22Rv1 (cell line): ENCODE measurements around the gene ALX4.

ENCODE experiments used
- H3K27ac ChIP-seq: fragments of 450-650 bp; 2 replicates; pipeline ENCODE4 v1.5.1; 2017
- ZFX ChIP-seq: fragments of 450-650 bp; IDR thresholded peaks from 2 replicates; pipeline ENCODE4 v1.6.1; 2017; ENCODE audit warnings: antibody characterized with exemption, borderline replicate concordance
- TF ChIP-seq, protein P1 (sequence below): fragments of 450-650 bp; IDR thresholded peaks from 2 replicates; pipeline ENCODE4 v1.5.1; 2017; ENCODE audit warnings: mild to moderate bottlenecking

ALX4 gene

GRCh38 chr11:44335919-44336318 is 26.0 kb upstream of the ALX4 start:
- no peak overlapping the region for H3K27ac ChIP-seq
- no peak for TF ChIP-seq ZFX
- TF ChIP-seq, protein P1, sequence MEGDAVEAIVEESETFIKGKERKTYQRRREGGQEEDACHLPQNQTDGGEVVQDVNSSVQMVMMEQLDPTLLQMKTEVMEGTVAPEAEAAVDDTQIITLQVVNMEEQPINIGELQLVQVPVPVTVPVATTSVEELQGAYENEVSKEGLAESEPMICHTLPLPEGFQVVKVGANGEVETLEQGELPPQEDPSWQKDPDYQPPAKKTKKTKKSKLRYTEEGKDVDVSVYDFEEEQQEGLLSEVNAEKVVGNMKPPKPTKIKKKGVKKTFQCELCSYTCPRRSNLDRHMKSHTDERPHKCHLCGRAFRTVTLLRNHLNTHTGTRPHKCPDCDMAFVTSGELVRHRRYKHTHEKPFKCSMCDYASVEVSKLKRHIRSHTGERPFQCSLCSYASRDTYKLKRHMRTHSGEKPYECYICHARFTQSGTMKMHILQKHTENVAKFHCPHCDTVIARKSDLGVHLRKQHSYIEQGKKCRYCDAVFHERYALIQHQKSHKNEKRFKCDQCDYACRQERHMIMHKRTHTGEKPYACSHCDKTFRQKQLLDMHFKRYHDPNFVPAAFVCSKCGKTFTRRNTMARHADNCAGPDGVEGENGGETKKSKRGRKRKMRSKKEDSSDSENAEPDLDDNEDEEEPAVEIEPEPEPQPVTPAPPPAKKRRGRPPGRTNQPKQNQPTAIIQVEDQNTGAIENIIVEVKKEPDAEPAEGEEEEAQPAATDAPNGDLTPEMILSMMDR = no peak

GRCh38 chr11:44335052-44335760 is 25.3 kb upstream of the ALX4 start:
- H3K27ac ChIP-seq = no peak overlapping the region
- TF ChIP-seq ZFX = no peak
- TF ChIP-seq, protein P1 = no peak

GRCh38 chr11:44334356-44335004 is 24.5 kb upstream of the ALX4 start:
- TF ChIP-seq, protein P1 = no peak
- no peak for TF ChIP-seq ZFX
- H3K27ac ChIP-seq = no peak overlapping the region

- H3K27ac ChIP-seq = no peak overlapping the region
- TF ChIP-seq ZFX = no peak
- TF ChIP-seq, protein P1 = no peak
Observed at GRCh38 chr11:44333271-44334218, 23.6 kb upstream of the ALX4 start.

DNA sequence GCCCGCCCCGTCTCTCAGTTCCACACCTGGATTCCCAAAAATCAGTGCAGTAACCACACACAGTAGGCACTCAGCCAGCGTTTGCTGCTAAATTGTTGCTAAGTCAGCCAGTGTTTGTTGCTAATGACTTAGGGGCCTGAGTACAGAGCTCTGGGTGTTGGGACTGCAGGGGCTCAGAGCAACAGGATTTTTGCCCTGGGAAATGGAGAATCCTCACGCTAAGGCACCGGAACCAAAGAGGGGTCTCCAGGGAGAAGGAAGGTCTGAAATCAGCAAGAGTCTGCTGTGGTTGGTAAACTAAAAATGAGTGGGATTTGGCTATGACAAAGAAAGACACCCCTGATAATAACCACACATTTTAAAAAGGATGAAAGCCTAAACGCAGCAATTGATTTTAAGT is 22.7 kb upstream of the ALX4 start:
- TF ChIP-seq, protein P1 = no peak
- TF ChIP-seq ZFX = no peak
- no peak overlapping the region for H3K27ac ChIP-seq

- TF ChIP-seq, protein P1 = no peak
- TF ChIP-seq ZFX = no peak
- H3K27ac ChIP-seq = no peak overlapping the region
Observed at GRCh38 chr11:44329472-44330230, 19.7 kb upstream of the ALX4 start.
